ENCODE measurements around the gene DISC1.

Gene DISC1

DNA sequence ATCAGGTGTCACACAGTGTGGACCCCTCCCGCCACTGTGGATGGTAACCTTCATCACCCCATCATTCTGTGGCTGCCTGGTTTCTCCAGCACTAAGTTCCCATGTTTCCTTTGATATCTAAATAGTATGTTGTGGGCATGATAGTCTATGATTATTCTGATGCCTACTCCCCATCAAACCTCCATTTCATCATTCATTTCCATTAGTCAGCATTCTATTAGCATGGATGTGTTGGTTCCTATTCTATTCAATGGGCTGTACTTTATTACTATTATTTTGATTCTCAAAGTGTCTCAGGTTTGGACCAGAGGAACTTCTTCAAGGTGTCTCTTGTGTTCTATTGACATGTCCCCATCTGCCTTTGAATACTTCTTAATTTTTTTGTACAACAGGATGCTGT, 112.0 kb downstream of the DISC1 start:
- Histone ChIP-seq H3K4me1 (ENCODE audit: insufficient read depth, low read length, severe bottlenecking) (no peaks in the 10 kb centered on the region), H4K20me1 (ENCODE audit: insufficient read depth, low read length) (no peaks in the 10 kb centered on the region), H3K9me3 (ENCODE audit: low read length) (no peaks in the 10 kb centered on the region), H3K79me2 (ENCODE audit: insufficient read depth, low read length) (no peaks in the 10 kb centered on the region), H3K9ac (ENCODE audit: low read length) (no peak overlapping the region), H3K36me3 (ENCODE audit: insufficient read depth, low read length) (no peaks in the 10 kb centered on the region), H3K27ac (ENCODE audit: low read depth, low read length, poor library complexity, severe bottlenecking) (no peak overlapping the region), H3K4me2 (ENCODE audit: low read length) (no peak overlapping the region), H3K9me2 (ENCODE audit: low read depth, low read length) (no peaks in the 10 kb centered on the region), H2AFZ (ENCODE audit: low read length) (no peak overlapping the region), H3K4me3 (ENCODE audit: low read depth, low read length, poor library complexity, severe bottlenecking) (no peak overlapping the region), H3K27me3 (ENCODE audit: insufficient read depth, low read length) (no peaks in the 10 kb centered on the region), H3F3A (ENCODE audit: insufficient read depth, low read length) (no peaks in the 10 kb centered on the region)
- no peak for TF ChIP-seq EZH2 (IDR thresholded peaks at IDR 0.05; ENCODE audit: borderline replicate concordance, low read length)
- TF ChIP-seq, protein P1, sequence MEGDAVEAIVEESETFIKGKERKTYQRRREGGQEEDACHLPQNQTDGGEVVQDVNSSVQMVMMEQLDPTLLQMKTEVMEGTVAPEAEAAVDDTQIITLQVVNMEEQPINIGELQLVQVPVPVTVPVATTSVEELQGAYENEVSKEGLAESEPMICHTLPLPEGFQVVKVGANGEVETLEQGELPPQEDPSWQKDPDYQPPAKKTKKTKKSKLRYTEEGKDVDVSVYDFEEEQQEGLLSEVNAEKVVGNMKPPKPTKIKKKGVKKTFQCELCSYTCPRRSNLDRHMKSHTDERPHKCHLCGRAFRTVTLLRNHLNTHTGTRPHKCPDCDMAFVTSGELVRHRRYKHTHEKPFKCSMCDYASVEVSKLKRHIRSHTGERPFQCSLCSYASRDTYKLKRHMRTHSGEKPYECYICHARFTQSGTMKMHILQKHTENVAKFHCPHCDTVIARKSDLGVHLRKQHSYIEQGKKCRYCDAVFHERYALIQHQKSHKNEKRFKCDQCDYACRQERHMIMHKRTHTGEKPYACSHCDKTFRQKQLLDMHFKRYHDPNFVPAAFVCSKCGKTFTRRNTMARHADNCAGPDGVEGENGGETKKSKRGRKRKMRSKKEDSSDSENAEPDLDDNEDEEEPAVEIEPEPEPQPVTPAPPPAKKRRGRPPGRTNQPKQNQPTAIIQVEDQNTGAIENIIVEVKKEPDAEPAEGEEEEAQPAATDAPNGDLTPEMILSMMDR (IDR thresholded peaks at IDR 0.05; ENCODE audit: low read length): no peak

DNA sequence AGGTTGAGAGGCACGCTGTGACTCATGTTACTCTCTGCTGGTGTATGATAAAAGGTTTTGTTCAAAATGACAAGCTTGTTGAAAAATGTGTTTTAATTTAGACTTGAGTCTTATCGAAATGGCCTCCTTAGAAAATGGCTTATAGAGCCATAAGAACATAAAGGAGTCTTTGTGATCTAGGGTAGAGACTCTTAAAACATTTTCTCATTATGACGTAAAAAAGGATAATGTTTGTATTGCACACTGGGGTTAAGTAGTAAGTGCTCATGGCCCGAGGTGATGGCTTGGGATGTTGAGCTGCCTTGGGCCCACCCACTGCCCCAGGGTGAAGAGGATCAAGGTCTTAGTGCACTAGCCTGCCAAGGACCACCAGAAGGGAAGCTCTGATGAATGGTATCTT, 117.4 kb downstream of the DISC1 start:
- no peaks in the 10 kb centered on the region for H3K4me1 ChIP-seq (ENCODE audit: insufficient read depth, low read length, severe bottlenecking)
- no peak for TF ChIP-seq EZH2 (IDR thresholded peaks at IDR 0.05; ENCODE audit: borderline replicate concordance, low read length)
- no peak overlapping the region for H2AFZ ChIP-seq (ENCODE audit: low read length)
- H3K27me3 ChIP-seq (ENCODE audit: insufficient read depth, low read length): no peaks in the 10 kb centered on the region
- no peaks in the 10 kb centered on the region for H3K79me2 ChIP-seq (ENCODE audit: insufficient read depth, low read length)
- H3K4me3 ChIP-seq (ENCODE audit: low read depth, low read length, poor library complexity, severe bottlenecking): no peak overlapping the region
- H3K27ac ChIP-seq (ENCODE audit: low read depth, low read length, poor library complexity, severe bottlenecking): no peak overlapping the region
- H3K9me3 ChIP-seq (ENCODE audit: low read length): no peaks in the 10 kb centered on the region
- H3K9me2 ChIP-seq (ENCODE audit: low read depth, low read length): no peaks in the 10 kb centered on the region
- no peaks in the 10 kb centered on the region for H3F3A ChIP-seq (ENCODE audit: insufficient read depth, low read length)
- no peak overlapping the region for H3K4me2 ChIP-seq (ENCODE audit: low read length)
- no peak overlapping the region for H3K9ac ChIP-seq (ENCODE audit: low read length)
- H3K36me3 ChIP-seq (ENCODE audit: insufficient read depth, low read length): no peaks in the 10 kb centered on the region
- no peaks in the 10 kb centered on the region for H4K20me1 ChIP-seq (ENCODE audit: insufficient read depth, low read length)

DNA sequence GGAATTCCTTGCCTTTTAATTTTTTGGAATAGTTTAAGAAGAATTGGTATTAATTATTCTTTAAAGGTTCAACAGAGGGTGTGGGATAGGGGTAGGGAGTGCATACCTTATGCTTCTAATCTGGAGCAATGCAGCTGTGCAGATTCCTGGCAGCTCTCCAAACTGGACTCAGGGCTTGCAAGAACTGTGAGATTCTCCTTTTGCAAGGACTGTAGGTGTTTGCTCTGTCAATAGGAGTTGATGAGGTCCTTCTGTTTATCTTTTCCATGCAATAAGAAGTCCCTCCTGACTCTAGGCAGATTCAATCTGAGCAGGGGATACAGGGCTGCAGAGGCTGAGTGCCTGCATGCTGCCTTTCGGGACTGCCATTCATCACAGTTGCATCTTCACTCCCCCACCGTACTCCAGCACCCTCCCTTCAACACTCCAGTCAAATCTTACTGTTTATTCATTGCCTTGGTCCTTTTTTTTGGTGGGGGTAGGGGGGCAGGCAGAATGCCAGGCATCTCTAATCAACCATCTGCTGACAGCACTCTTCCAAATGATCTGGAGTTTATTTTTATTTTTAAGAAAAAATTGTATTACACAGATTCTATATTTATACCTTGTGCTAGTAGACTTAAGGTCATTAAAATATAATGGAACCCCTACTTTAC, 122.3 kb downstream of the DISC1 start:
- H3K27me3 ChIP-seq (ENCODE audit: insufficient read depth, low read length): no peaks in the 10 kb centered on the region
- H3K79me2 ChIP-seq (ENCODE audit: insufficient read depth, low read length): no peaks in the 10 kb centered on the region
- H3K9me3 ChIP-seq (ENCODE audit: low read length): no peaks in the 10 kb centered on the region
- no peak overlapping the region for H3K27ac ChIP-seq (ENCODE audit: low read depth, low read length, poor library complexity, severe bottlenecking)
- no peaks in the 10 kb centered on the region for H4K20me1 ChIP-seq (ENCODE audit: insufficient read depth, low read length)
- H3K4me3 ChIP-seq (ENCODE audit: low read depth, low read length, poor library complexity, severe bottlenecking): no peak overlapping the region
- no peak overlapping the region for H2AFZ ChIP-seq (ENCODE audit: low read length)
- no peak overlapping the region for H3K4me2 ChIP-seq (ENCODE audit: low read length)
- H3K9me2 ChIP-seq (ENCODE audit: low read depth, low read length): no peaks in the 10 kb centered on the region
- H3K4me1 ChIP-seq (ENCODE audit: insufficient read depth, low read length, severe bottlenecking): no peaks in the 10 kb centered on the region
- no peaks in the 10 kb centered on the region for H3K36me3 ChIP-seq (ENCODE audit: insufficient read depth, low read length)
- TF ChIP-seq, protein P1 (IDR thresholded peaks at IDR 0.05; ENCODE audit: low read length): no peak
- TF ChIP-seq EZH2 (IDR thresholded peaks at IDR 0.05; ENCODE audit: borderline replicate concordance, low read length): no peak
- no peaks in the 10 kb centered on the region for H3F3A ChIP-seq (ENCODE audit: insufficient read depth, low read length)
- H3K9ac ChIP-seq (ENCODE audit: low read length): no peak overlapping the region

DNA sequence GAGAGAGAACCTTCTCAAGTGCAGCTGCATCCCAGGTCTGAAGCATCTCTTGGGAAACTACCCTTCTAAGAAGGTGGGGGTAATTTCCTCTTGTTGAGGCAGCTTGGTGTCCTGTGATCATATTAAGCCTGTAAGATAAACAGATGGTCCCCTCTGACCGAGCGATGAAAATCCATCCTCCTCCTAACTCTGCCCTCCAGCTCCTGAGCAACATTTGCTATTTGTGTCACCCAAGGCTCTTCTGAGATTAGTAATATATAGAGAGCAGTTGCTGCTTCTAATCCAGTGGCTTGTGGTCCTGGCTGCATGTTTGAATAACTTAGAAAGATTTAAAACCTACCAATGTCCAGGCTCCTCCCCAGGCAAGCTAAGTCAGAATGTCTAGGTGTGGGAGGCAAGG, 123.7 kb downstream of the DISC1 start:
- H3K4me1 ChIP-seq (ENCODE audit: insufficient read depth, low read length, severe bottlenecking): no peaks in the 10 kb centered on the region
- H3K79me2 ChIP-seq (ENCODE audit: insufficient read depth, low read length): no peaks in the 10 kb centered on the region
- no peaks in the 10 kb centered on the region for H3K9me3 ChIP-seq (ENCODE audit: low read length)
- H3F3A ChIP-seq (ENCODE audit: insufficient read depth, low read length): no peaks in the 10 kb centered on the region
- no peak overlapping the region for H3K4me3 ChIP-seq (ENCODE audit: low read depth, low read length, poor library complexity, severe bottlenecking)
- H4K20me1 ChIP-seq (ENCODE audit: insufficient read depth, low read length): no peaks in the 10 kb centered on the region
- H3K9me2 ChIP-seq (ENCODE audit: low read depth, low read length): no peaks in the 10 kb centered on the region
- H2AFZ ChIP-seq (ENCODE audit: low read length): no peak overlapping the region
- H3K9ac ChIP-seq (ENCODE audit: low read length): no peak overlapping the region
- no peaks in the 10 kb centered on the region for H3K36me3 ChIP-seq (ENCODE audit: insufficient read depth, low read length)
- no peak overlapping the region for H3K27ac ChIP-seq (ENCODE audit: low read depth, low read length, poor library complexity, severe bottlenecking)
- TF ChIP-seq, protein P1 (IDR thresholded peaks at IDR 0.05; ENCODE audit: low read length): no peak
- no peak for TF ChIP-seq EZH2 (IDR thresholded peaks at IDR 0.05; ENCODE audit: borderline replicate concordance, low read length)
- no peak overlapping the region for H3K4me2 ChIP-seq (ENCODE audit: low read length)
- no peaks in the 10 kb centered on the region for H3K27me3 ChIP-seq (ENCODE audit: insufficient read depth, low read length)

Measured in OCI-LY1 (cell line).